T1000 (cell line): Measurements from ENCODE around the gene GABARAP.
A peak's percentile ranks its signal among the peaks of the same experiment; 100 is the strongest.

Experiments used
- DNase-seq: peaks from one replicate; lab custom pipeline; 2025; ENCODE audit warnings: mixed read lengths; lab: John Stamatoyannopoulos, UW

Gene GABARAP

GRCh38 chr17:7241783-7242716 is at the start of gene GABARAP:
Gene GABARAP (minus strand): TSS chr17:7242449. CDS start chr17:7242330, 119 bp downstream.
- peak; percentile 86 for DNase-seq

- no peak for DNase-seq
Measured at GRCh38 chr17:7290685-7291084, 48.4 kb upstream of the GABARAP start.

- no peak for DNase-seq
Measured at GRCh38 chr17:7290166-7290565, 47.9 kb upstream of the GABARAP start.

- DNase-seq = no peak
Measured at GRCh38 chr17:7289256-7290032, 47.2 kb upstream of the GABARAP start.

- no peak for DNase-seq
Measured at GRCh38 chr17:7285679-7286078, 43.4 kb upstream of the GABARAP start.

- DNase-seq = no peak
Measured at GRCh38 chr17:7284911-7285310, 42.7 kb upstream of the GABARAP start.

- DNase-seq = no peak
Measured at GRCh38 chr17:7283471-7284216, 41.4 kb upstream of the GABARAP start.

- no peak for DNase-seq
Measured at GRCh38 chr17:7282752-7283321, 40.6 kb upstream of the GABARAP start.

GRCh38 chr17:7281953-7282751 is 39.9 kb upstream of the GABARAP start:
- no peak for DNase-seq

GRCh38 chr17:7281074-7281952 is 39.1 kb upstream of the GABARAP start, which contains the start of gene SLC2A4:
Gene SLC2A4 (plus strand): TSS chr17:7281718. CDS start chr17:7281935, 217 bp downstream.
- peak; percentile 88 for DNase-seq

GRCh38 chr17:7280519-7281073 is 38.3 kb upstream of the GABARAP start:
- DNase-seq = peak; percentile 74

- DNase-seq = no peak
Measured at GRCh38 chr17:7279448-7279847, 37.2 kb upstream of the GABARAP start.

GRCh38 chr17:7266784-7267183 is 24.5 kb upstream of the GABARAP start:
- DNase-seq = no peak

- DNase-seq = no peak
Measured at GRCh38 chr17:7263801-7264078, 21.5 kb upstream of the GABARAP start.

- no peak for DNase-seq
Measured at GRCh38 chr17:7262935-7263800, 20.9 kb upstream of the GABARAP start.

GRCh38 chr17:7262192-7262934 is 20.1 kb upstream of the GABARAP start, which contains the start of gene CLDN7:
Gene CLDN7 (minus strand): TSS chr17:7262478. CDS start chr17:7262043, 435 bp downstream.
- no peak for DNase-seq

- DNase-seq = no peak
Measured at GRCh38 chr17:7261379-7262191, 19.3 kb upstream of the GABARAP start.
